GM10266 (cell line): Measurements from ENCODE around the gene NRAP.

Experiments used
- DNase-seq: peaks from one replicate; pipeline ENCODE4 v3.0.0; 2012; ENCODE audit errors: extremely low spot score
- CTCF ChIP-seq: IDR thresholded peaks from 2 replicates; pipeline ENCODE4 v1.5.1; 2012; ENCODE audit warnings: mild to moderate bottlenecking, low read depth; ENCODE audit not compliant: control insufficient read depth, insufficient read depth; ENCODE audit errors: missing control alignments

Gene NRAP

GRCh38 chr10:113613977-113614690, 49.7 kb downstream of the NRAP start:
- no peak for TF ChIP-seq CTCF
- DNase-seq = no peak

GRCh38 chr10:113613427-113613826, 50.4 kb downstream of the NRAP start:
- no peak for TF ChIP-seq CTCF
- DNase-seq = no peak

- DNase-seq = no peak
These were observed 51.7 kb downstream of the NRAP start for GRCh38 chr10:113612154-113612553.

GRCh38 chr10:113610631-113611601, 52.9 kb downstream of the NRAP start:
- DNase-seq = no peak
- TF ChIP-seq CTCF = no peak

More at GRCh38 chr10:113612154-113612553, 51.7 kb downstream of the NRAP start:
- no peak for TF ChIP-seq CTCF

- no peak for TF ChIP-seq CTCF
- DNase-seq = no peak
These were observed 54.1 kb downstream of the NRAP start for GRCh38 chr10:113609704-113610108.

- no peak for TF ChIP-seq CTCF
- DNase-seq = no peak
These were observed 58.4 kb downstream of the NRAP start for GRCh38 chr10:113605268-113605978.
